ENCODE measurements around the gene USP28.
"Not testable (repeated sequence)": the region's sequence is repeated elsewhere in the genome, so short reads cannot be mapped to it uniquely, and the experiment has no call there.

USP28 gene

DNA sequence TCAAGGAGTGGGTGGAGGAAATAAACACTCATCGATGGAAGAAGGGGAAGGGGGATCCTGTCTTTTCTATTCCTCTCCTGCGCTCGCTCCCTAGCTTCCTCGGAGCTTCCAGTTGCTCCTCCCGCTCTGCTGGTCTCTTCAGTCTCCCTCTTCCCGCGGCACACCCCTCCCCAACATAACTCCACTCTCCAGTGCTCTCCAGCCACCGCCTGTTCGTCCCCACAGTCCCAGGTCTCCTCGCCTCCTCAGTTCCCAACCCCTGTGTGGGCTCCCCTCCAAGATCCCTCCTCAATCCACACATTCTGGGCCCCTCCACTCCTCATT lies 102.3 kb downstream of the USP28 start:
- DNase-seq (ENCODE audit: low spot score): no peak

- DNase-seq (ENCODE audit: low spot score): no peak
Observed at GRCh38 chr11:113771964-113772363, 103.4 kb downstream of the USP28 start.

DNA sequence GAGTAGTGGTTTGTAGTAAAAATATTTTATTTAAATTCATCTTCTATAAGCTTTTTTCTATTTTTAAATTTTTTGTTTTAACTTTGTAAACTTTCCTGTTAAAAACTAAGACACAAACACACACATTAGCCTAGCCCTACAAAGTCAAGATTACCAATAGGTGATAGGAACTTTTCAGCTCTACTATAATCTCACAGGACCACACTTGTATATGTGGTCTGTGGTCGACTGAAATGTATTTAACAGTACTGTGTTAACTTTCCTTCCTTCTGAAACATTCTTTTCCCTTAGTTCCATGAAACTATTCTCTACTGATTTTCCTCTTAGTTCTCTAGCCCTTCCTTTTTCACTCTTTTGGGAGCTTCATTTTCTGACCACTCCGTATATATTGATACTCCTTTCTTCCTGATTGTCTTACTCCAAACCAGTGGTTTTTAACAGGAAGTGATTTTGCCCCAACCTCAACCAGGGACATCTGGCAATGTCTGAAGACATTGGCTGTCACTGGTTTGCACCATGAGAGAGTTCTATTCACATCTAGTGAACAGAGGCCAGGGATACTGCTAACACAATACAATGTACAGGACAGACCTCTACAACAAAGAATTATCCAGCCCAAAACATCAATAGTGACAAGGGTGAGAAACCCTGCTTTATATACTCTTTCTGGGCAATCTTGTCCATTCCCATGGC lies 110.7 kb downstream of the USP28 start:
- DNase-seq (ENCODE audit: low spot score): no peak

DNA sequence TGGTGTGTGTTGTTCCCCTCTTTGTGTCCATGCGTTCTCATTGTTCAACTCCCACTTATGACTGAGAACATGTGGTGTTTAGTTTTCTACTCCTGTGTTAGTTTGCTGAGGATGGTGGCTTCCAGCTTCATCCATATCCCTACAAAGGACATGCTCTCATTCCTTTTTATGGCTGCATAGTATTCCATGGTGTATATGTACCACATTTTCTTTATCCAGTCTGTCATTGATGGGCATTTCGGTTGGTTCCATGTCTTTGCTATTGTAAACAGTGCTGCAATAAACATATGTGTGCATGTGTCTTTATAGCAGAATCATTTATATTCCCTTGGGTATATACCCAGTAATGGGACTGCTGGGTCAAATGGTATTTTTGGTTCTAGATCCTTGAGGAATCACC lies 112.3 kb downstream of the USP28 start:
- DNase-seq (ENCODE audit: low spot score): not testable (repeated sequence)

DNA sequence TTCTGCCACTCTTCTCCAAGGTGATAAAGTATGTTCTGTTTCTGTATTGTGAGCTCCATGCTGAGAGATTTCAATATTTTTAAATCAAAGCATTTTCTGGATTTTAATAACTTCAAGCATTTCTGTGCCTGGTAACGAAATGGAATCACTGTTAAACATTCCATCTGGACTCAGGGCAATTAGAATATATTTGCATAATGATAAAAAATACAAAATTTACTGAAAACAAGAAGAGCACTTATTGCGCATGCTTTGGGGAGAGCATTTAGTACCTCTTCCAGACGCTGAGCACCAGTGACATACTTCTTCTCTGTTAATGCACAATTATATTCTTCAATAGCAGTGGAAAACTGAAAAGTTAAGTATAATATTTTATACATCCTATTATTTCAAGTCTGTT lies 115.1 kb downstream of the USP28 start:
- DNase-seq (ENCODE audit: low spot score): no peak

- DNase-seq (ENCODE audit: low spot score): no peak
Observed at GRCh38 chr11:113752932-113753331, 122.4 kb downstream of the USP28 start.

Measured in germinal center (tissue), 1 donor.